PFSK-1 (cell line): ENCODE results near the gene KRTAP5-1.

ENCODE experiments used
- FOXP2 ChIP-seq: optimal IDR thresholded peaks from 2 replicates; pipeline ENCODE3; 2011; ENCODE audit warnings: borderline replicate concordance, control low read depth, inconsistent platforms; ENCODE audit not compliant: insufficient read depth; ENCODE audit errors: extremely low read length, extremely low read depth
- POLR2AphosphoS5 ChIP-seq: IDR thresholded peaks from 2 replicates; pipeline ENCODE4 v1.6.1; 2012; ENCODE audit warnings: low read depth, mild to moderate bottlenecking, control low read depth, low read length, moderate library complexity
- SIN3A ChIP-seq: IDR thresholded peaks from 2 replicates; pipeline ENCODE4 v1.6.1; 2012; ENCODE audit warnings: mild to moderate bottlenecking, low read length, moderate library complexity, borderline replicate concordance; ENCODE audit not compliant: insufficient read depth
- TAF1 ChIP-seq: IDR thresholded peaks from 2 replicates; pipeline ENCODE4 v1.6.1; 2012; ENCODE audit warnings: low read length, control low read depth, borderline replicate concordance; ENCODE audit not compliant: insufficient read depth

GRCh38 chr11:1569251-1569780, 15.8 kb downstream of the KRTAP5-1 start:
- TF ChIP-seq FOXP2: no peak
- no peak for TF ChIP-seq SIN3A
- TF ChIP-seq POLR2AphosphoS5: no peak
- no peak for TF ChIP-seq TAF1
